Omental fat pad (tissue), 4 donors: Measurements from ENCODE around the gene DUS1L. TPM values are rescaled to one million over a fixed set of nuclear protein-coding genes. Genes with fewer than 3 reads are reported as not detected.

Experiments
- ATAC-seq: fragments of 150-250 bp; one replicate; pipeline ENCODE4 v1.9.1; 2016; ENCODE audit warnings: mild to moderate bottlenecking, moderate library complexity; ENCODE audit not compliant: low FRiP score
- DNase-seq: peaks from one replicate; pipeline ENCODE4 v3.0.0-alpha.2; 2019; ENCODE audit warnings: low spot score
- CTCF ChIP-seq, 3 donors: fragments of 450-650 bp; IDR thresholded peaks; one replicate each; pipeline ENCODE4 v1.5.1; 2016 to 2017; ENCODE audit warnings: antibody characterized with exemption in 3 of 3, mild to moderate bottlenecking in 3 of 3, moderate library complexity in 2 of 3
- total RNA-seq, 4 donors: library from RNA; depleted of rRNA; stranded (reverse); fragments of >200 nt; gene quantifications; one replicate each; pipeline ENCODE4 v1.1.0, GENCODE V29; 2016

The DUS1L gene
- total RNA-seq, 4 donors from 2014 or later: 58.1 to 90.3 (median 85.7) TPM

- DNase-seq (no peak), ATAC-seq (no peak)
- TF ChIP-seq CTCF (IDR thresholded peaks at IDR 0.05): no peak
Measured at GRCh38 chr17:82095777-82096708, 30.4 kb upstream of the DUS1L start.

- no peak for TF ChIP-seq CTCF (IDR thresholded peaks at IDR 0.05)
- ATAC-seq: no peak
- no peak for DNase-seq
Measured at GRCh38 chr17:82094931-82095776, 29.6 kb upstream of the DUS1L start.

- no peak for DNase-seq
- TF ChIP-seq CTCF (IDR thresholded peaks at IDR 0.05): no peak
- no peak for ATAC-seq
Measured at GRCh38 chr17:82092995-82093751, 27.6 kb upstream of the DUS1L start.

GRCh38 chr17:82092628-82092994 lies 27.0 kb upstream of the DUS1L start:
- ATAC-seq (no peak), DNase-seq (no peak)
- no peak for TF ChIP-seq CTCF (IDR thresholded peaks at IDR 0.05)

- no peak for TF ChIP-seq CTCF (IDR thresholded peaks at IDR 0.05)
- no peak for DNase-seq
- no peak for ATAC-seq
Measured at GRCh38 chr17:82092094-82092586, 26.5 kb upstream of the DUS1L start.

DNA sequence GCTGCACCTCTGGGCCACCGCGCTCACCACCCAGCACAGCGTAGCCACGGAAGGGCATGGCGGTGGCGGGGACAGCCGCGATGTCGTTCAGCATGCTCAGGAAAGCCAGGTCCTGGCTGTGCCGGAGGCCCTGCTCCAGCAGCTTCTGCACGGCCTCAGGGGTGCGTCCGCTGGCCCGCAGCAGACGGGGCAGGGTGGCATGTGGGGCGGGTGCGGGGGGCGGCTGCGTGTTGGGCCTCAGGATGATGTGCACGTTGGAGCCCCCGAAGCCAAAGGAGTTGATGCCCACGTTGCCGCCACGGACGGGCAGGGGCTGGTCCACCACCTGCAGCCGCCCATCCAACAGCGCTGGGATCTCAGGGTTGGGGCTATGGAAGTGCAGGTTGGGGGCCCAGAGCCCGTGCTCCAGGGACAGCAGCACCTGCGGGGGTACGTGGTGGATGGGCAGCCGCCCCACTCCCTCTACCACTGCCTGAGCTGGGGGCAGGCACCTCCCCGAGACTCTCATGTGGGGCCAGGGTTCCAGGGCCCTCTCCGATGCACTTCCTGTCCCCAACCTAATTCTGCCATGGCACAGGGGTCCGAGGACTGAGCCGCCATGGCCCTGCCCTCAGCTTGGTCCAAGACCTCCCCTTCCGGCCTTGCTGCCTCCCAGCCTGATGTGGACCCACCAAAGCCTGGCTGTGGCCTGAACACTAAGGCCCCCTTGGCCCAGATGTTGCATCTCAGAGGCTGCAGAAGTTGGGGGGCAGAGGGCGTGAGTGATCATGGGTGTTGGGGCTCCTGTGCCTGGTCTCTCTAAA lies 25.9 kb upstream of the DUS1L start:
- ATAC-seq (no peak), DNase-seq (no peak)
- no peak for TF ChIP-seq CTCF (IDR thresholded peaks at IDR 0.05)
